H1 (cell line): ENCODE results near the gene B4GALNT3. TPM values are rescaled to one million over a fixed set of nuclear protein-coding genes. Genes with fewer than 3 reads are reported as not detected.

ENCODE experiments used
- ASH2L ChIP-seq: fragments of 200-600, 300-600 bp; sonication (generic); IDR thresholded peaks from one replicate; pipeline ENCODE4 v1.7.1; 2017; ENCODE audit warnings: low read length
- BCL11A ChIP-seq, 2 experiments: IDR thresholded peaks; one replicate each; pipeline ENCODE4 v1.6.1; 2011; ENCODE audit warnings: low read depth in 2 of 2, low read length in 2 of 2, mild to moderate bottlenecking in 2 of 2
- EP300 ChIP-seq, 2 experiments: IDR thresholded peaks; 1 replicate in 1 of 2; 2 replicates in 1 of 2; pipeline ENCODE4 v1.6.1; 2011 to 2012; ENCODE audit warnings: low read depth in 2 of 2, low read length in 2 of 2, mild to moderate bottlenecking in 2 of 2, borderline replicate concordance in 1 of 2, inconsistent platforms in 1 of 2, moderate library complexity in 1 of 2
- HDAC2 ChIP-seq, 2 experiments: fragments of 300-600 bp in 1 of 2; sonication (generic) in 1 of 2; IDR thresholded peaks; 2 replicates each; pipeline ENCODE4 v1.6.1; 2011 to 2012; ENCODE audit warnings: low read depth in 2 of 2, low read length in 2 of 2, mild to moderate bottlenecking in 2 of 2, moderate library complexity in 2 of 2, borderline replicate concordance in 1 of 2, inconsistent platforms in 1 of 2
- POLR2AphosphoS5 ChIP-seq: IDR thresholded peaks from 2 replicates; pipeline ENCODE4 v1.6.1; 2011; ENCODE audit warnings: low read depth, low read length
- RNF2 ChIP-seq: fragments of 200-900, 300-1000 bp; sonication (generic); IDR thresholded peaks from 2 replicates; pipeline ENCODE4 v1.7.1; 2016; ENCODE audit warnings: borderline replicate concordance, low read depth, mild to moderate bottlenecking, antibody characterized with exemption, low read length; ENCODE audit not compliant: poor library complexity, severe bottlenecking; ENCODE audit errors: missing control alignments
- SP2 ChIP-seq: IDR thresholded peaks from 2 replicates; pipeline ENCODE4 v1.6.1; 2012; ENCODE audit warnings: mild to moderate bottlenecking, low read length, inconsistent platforms
- TAF7 ChIP-seq: optimal IDR thresholded peaks from 2 replicates; pipeline ENCODE3; 2011; ENCODE audit warnings: low read depth, mild to moderate bottlenecking, inconsistent platforms, low read length, moderate library complexity, borderline replicate concordance
- polyA plus RNA-seq, 7 experiments: library from polyadenylated mRNA; depleted of rRNA in 3 of 7; stranded (reverse) in 5 of 7; unstranded in 2 of 7; fragments of >200 nt in 5 of 7; fragments of 200-250 nt in 2 of 7; gene quantifications; 1 replicate in 5 of 7; 2 replicates in 1 of 7; 4 replicates in 1 of 7; pipeline versions ENCODE4 v1.2.1 to v1.2.3, GENCODE V29; 2011 to 2013; ENCODE audit warnings: missing spikeins in 2 of 7, mixed read lengths in 2 of 7
- total RNA-seq: library from RNA; stranded (reverse); fragmentation: NEBNext Ultra II Directional; extraction: Animal tissue kit (Norgen Biotek cat#: 25700); gene quantifications from 2 replicates; pipeline ENCODE4 v1.2.1, GENCODE V29; 2021

Gene B4GALNT3
- total and polyA plus RNA-seq, 2 of the 8 experiments (the other 6 are each of a cell fraction or from before 2014, with no cell fraction given), result 12.5 to 20.3 TPM

DNA sequence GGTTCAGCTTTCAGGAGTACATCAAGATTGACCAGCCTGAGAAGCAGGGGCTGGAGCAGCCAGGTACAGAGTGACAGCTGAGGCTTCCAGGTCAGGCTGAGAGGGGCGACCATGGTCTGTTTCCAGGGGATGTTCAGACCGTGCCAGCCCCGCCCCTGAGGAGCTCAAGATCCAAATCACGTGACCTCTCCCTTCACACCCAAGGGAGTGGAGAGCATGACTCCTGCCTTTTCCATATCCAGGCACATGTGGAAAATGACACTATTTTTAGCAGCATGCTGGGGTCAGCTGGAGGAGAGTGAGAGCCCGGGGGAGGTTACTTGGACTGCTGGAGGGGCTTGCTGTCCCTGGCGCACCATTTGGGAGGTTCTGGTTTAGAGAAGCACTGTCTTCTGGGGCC is 92.7 kb downstream of the B4GALNT3 start (continued):
- TF ChIP-seq SP2 (no peak), ASH2L (no peak), BCL11A (IDR thresholded peaks at IDR 0.05; ENCODE audit: low read depth in 2 of 2, low read length in 2 of 2) (no peak), HDAC2 (IDR thresholded peaks at IDR 0.05; ENCODE audit: borderline replicate concordance in 1 of 2, low read depth in 2 of 2, low read length in 2 of 2) (no peak), TAF7 (no peak), POLR2AphosphoS5 (no peak), RNF2 (no peak), EP300 (IDR thresholded peaks at IDR 0.05; ENCODE audit: borderline replicate concordance in 1 of 2, low read depth in 2 of 2, low read length in 2 of 2) (no peak)
- TF ChIP-seq, all 59 proteins: peak for 0
